HL-60/S4 (cell line): ENCODE results near the gene SPN.
"Not testable (repeated sequence)": the region's sequence is repeated elsewhere in the genome, so short reads cannot be mapped to it uniquely, and the experiment has no call there.

Experiments used
- in situ Hi-C: fragments of 300-500 bp; cut with MboI; formaldehyde crosslinking; loops from 2 replicates; pipeline ENCODE4 v1.14.3; 2022; ENCODE audit warnings: low sequenced_read_pairs

Gene SPN

GRCh38 chr16:29645694-29646187 lies 17.3 kb upstream of the SPN start:
- in situ Hi-C loops = no loop called here

- in situ Hi-C loops = no loop called here
Observed at GRCh38 chr16:29646947-29647346, 16.1 kb upstream of the SPN start.

GRCh38 chr16:29649588-29650494 lies 13.2 kb upstream of the SPN start:
- in situ Hi-C loops = no loop called here

- in situ Hi-C loops = no loop called here
Observed at GRCh38 chr16:29650771-29651170, 12.3 kb upstream of the SPN start.

- in situ Hi-C loops = no loop called here
Observed at GRCh38 chr16:29651774-29652349, 11.2 kb upstream of the SPN start.

- in situ Hi-C loops = no loop called here
Observed at GRCh38 chr16:29653471-29653870, 9.6 kb upstream of the SPN start.

- in situ Hi-C loops = not testable (repeated sequence)
Observed at GRCh38 chr16:29653890-29654289, 9.2 kb upstream of the SPN start.

GRCh38 chr16:29656688-29657523 lies 6.1 kb upstream of the SPN start:
- in situ Hi-C loops = no loop called here

GRCh38 chr16:29658705-29659104 lies 4.3 kb upstream of the SPN start:
- in situ Hi-C loops = no loop called here

- in situ Hi-C loops = no loop called here
Observed at GRCh38 chr16:29662000-29662728, 883 bp upstream of the SPN start.

GRCh38 chr16:29662729-29663015 lies 375 bp upstream of the SPN start:
- in situ Hi-C loops = no loop called here

- in situ Hi-C loops = no loop called here
Observed at GRCh38 chr16:29663807-29664090, 702 bp downstream of the SPN start.

GRCh38 chr16:29664091-29664921 lies 1.3 kb downstream of the SPN start:
- in situ Hi-C loops = no loop called here

GRCh38 chr16:29665294-29666077 lies 2.4 kb downstream of the SPN start:
- in situ Hi-C loops = no loop called here

GRCh38 chr16:29667322-29667610 lies 4.2 kb downstream of the SPN start:
- in situ Hi-C loops = not testable (repeated sequence)

- in situ Hi-C loops = no loop called here
Observed at GRCh38 chr16:29667755-29668154, 4.7 kb downstream of the SPN start.

GRCh38 chr16:29668267-29668666 lies 5.2 kb downstream of the SPN start:
- in situ Hi-C loops = no loop called here

- in situ Hi-C loops = no loop called here
Observed at GRCh38 chr16:29673501-29673900, 10.5 kb downstream of the SPN start.

- in situ Hi-C loops = no loop called here
Observed at GRCh38 chr16:29674188-29674587, 11.1 kb downstream of the SPN start.
